Measurements from ENCODE around the gene KCNJ8.

KCNJ8 gene

GRCh38 chr12:21751517-21751916 is 23.0 kb downstream of the KCNJ8 start:
- no peak overlapping the region for H3K4me3 ChIP-seq (ENCODE audit: low read depth, low read length)
- no peak for TF ChIP-seq CTCF (IDR thresholded peaks at IDR 0.05; ENCODE audit: low read depth, low read length)

- no peak for TF ChIP-seq CTCF (IDR thresholded peaks at IDR 0.05; ENCODE audit: low read depth, low read length)
- no peak overlapping the region for H3K4me3 ChIP-seq (ENCODE audit: low read depth, low read length)
Measured at GRCh38 chr12:21745258-21745657, 29.2 kb downstream of the KCNJ8 start.

GRCh38 chr12:21731144-21731543 is 43.4 kb downstream of the KCNJ8 start:
- H3K4me3 ChIP-seq (ENCODE audit: low read depth, low read length), result no peak overlapping the region
- no peak for TF ChIP-seq CTCF (IDR thresholded peaks at IDR 0.05; ENCODE audit: low read depth, low read length)

- no peak for TF ChIP-seq CTCF (IDR thresholded peaks at IDR 0.05; ENCODE audit: low read depth, low read length)
- H3K4me3 ChIP-seq (ENCODE audit: low read depth, low read length), result no peak overlapping the region
Measured at GRCh38 chr12:21725731-21726130, 48.8 kb downstream of the KCNJ8 start.

GRCh38 chr12:21718944-21719650 is 55.4 kb downstream of the KCNJ8 start:
- no peak for TF ChIP-seq CTCF (IDR thresholded peaks at IDR 0.05; ENCODE audit: low read depth, low read length)
- no peak overlapping the region for H3K4me3 ChIP-seq (ENCODE audit: low read depth, low read length)

- no peak for TF ChIP-seq CTCF (IDR thresholded peaks at IDR 0.05; ENCODE audit: low read depth, low read length)
- H3K4me3 ChIP-seq (ENCODE audit: low read depth, low read length), result no peak overlapping the region
Measured at GRCh38 chr12:21718403-21718802, 56.1 kb downstream of the KCNJ8 start.

- H3K4me3 ChIP-seq (ENCODE audit: low read depth, low read length), result no peak overlapping the region
- no peak for TF ChIP-seq CTCF (IDR thresholded peaks at IDR 0.05; ENCODE audit: low read depth, low read length)
Measured at GRCh38 chr12:21717767-21718166, 56.7 kb downstream of the KCNJ8 start.

Data from WI38 (cell line).